Amniotic epithelial cell (primary cell): Measurements from ENCODE around the gene LHFPL6.

ENCODE experiments used
- DNase-seq: peaks from one replicate; pipeline ENCODE4 v3.0.0-alpha.2; 2010; ENCODE audit warnings: low read depth

LHFPL6 gene

DNA sequence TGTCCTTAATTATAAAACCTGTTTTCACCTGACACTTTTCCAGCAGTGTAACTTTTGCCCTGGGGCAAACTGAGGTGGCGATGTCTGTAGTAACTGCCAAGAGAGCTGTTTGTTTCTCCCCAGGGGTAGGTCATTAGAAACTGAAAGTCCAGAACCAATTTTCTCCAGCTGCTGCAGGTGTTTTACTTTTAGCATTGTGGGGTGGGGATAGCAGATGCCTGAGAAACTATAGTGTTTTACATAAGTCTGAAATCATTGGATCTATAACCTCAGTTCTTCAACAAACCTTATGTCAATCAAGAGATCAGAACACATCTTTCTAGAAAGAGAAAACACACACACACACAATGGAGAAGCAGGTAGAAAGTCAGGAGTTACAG, 92.7 kb downstream of the LHFPL6 start:
- DNase-seq = no peak

DNA sequence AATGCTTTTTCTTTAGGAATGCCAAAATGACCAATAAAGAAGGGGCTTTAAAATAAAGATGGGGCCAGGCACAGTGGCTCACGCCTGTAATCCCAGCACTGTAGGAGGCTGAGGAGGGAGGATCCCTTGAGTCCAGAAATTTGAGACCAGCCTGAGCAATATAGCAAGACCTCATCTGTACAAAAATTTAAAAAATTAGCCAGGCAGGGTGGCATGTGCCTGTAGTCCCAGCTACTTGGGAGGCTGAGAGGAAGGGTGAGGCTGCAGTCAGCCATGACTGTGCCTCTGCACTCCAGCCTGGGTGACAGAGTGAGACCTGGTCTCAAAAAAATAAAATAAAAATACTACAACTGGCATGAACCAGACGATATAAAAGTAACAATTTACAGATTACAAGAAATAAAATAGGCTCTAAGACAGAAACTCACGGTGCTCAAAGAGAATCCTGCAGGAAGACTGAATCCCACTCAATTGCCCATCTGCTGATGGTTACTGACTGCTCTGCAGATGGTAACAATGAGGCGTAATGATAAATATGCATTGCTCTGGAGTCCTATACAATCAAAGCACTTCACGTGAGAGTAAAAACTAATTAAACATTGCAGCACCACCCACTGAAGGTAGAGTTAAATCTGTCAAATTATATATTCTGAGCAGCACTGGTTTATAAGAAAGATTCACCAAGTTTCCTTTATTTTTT, 93.2 kb downstream of the LHFPL6 start:
- DNase-seq = no peak

DNA sequence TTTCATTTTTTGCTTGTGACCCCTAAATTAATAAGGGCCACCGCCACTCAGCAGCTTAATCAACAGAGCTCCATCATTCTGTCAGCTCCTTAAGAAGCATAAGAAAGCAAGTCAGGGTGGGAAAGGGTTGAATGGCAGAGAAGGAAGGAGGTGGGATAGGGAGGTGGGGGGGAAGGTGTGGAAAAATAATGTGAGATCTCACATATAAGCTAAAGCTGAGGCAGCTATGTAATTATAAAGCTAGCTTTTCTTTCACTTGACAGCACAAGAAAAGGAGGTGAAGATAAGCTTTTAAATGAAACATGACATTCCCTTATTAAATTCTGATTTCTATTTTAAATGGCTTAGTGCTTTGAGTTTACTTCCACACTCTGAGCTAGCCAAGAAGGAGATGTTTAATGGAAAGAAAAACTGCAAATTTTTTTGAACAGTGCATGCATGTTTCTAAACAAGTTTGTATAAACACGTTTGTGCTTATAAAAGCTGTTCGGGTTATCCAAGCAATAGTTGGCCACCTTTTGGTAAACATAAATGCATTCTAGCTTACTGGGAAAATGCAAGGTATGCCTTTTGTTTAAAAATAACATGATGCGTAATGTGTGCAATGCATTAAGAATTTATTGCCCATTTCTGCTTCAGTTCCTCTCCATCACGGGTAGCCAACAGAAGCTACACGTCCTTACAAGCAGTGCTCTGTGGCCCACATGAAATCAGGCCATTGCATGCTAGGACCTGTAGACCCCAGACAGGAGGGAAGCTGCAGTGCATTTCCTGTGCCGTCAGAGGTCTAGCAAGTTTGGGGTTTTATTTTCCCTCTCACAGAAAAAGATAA, 96.2 kb downstream of the LHFPL6 start:
- DNase-seq = peak; percentile 15

DNA sequence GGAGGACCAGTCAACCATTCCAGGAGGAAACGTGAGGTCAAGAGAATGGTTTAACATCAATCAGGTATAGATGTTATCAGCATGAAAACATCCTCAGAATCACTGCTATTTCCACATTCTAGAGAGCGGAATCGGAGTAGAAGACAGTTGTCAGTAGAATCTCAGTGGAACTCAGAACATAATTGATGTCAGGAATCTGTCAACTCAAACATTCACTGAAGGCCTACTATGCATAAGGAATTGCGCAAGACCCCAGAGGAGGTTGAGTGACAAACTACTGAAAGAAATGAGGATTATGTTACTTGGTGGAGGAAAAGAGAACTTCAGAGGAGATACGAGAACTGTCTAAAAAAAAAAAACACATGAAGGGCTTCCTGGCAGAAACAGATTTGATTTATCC, 97.8 kb downstream of the LHFPL6 start:
- DNase-seq = peak; percentile 2

DNA sequence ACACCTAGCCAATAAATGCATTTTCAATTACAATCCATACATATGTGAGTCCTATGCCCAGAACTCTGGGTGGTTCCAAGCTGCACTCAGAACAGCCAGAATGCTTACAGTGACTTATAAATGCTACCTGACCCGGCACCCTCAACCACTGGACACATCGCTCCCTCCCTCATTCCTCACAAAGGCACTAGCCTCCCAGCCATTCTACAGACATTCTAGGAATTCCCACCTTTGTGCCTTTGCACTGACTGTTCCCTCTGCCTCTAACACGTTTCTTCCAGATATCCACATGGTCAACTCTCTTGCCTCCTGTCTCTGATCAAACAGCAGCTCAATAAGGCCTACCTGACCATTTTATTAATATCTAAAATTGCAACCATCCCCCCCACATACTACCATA, 99.9 kb downstream of the LHFPL6 start:
- no peak for DNase-seq

DNA sequence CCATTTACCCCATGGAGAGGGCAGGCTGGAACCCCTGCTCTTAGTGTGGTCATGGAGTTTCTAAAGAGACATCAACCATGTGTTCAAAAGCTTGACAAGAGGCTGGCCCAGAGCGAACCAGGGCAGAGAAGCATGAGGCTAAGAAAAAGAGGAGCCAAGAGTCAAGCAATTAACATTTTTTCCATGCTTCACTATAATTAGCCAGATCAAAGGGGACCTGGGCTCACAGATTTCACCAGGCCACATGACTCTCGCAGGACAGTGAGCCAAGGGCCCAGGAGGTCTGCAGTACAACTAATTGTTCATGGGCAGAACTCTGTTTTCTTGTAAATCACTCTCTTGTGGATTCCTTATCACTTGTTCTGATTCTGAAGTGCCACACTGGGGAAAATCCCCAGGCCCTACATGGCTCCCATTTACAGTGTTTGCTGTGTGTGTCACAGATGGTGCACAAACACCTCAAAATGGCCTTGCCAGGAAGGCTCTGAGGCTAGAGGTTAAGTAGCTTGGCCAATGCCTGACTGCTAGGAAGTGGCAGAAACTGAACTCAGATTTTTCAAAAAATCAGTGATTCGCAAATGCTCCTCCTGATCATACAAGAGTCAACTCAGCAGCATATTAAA, 101.2 kb downstream of the LHFPL6 start:
- DNase-seq = no peak

DNA sequence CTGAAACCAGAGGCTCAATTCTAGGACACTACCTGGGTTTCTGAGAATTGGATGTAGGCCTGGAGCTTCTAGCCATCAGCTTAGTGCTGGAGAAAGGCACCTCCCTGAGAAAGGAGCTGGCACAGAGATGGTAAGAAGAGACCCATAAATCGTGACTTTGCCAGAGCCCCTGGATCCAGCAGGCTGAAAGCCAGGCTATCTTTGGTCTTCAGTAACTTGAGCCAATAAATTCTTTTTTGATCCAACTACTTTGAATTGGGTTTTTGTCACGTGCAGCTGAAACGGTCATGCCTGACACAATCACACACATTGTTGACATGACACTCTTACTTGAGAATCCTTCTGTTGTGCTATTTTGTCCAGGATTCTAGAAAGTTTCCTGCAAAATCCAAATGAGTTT, 103.4 kb downstream of the LHFPL6 start:
- DNase-seq = no peak

DNA sequence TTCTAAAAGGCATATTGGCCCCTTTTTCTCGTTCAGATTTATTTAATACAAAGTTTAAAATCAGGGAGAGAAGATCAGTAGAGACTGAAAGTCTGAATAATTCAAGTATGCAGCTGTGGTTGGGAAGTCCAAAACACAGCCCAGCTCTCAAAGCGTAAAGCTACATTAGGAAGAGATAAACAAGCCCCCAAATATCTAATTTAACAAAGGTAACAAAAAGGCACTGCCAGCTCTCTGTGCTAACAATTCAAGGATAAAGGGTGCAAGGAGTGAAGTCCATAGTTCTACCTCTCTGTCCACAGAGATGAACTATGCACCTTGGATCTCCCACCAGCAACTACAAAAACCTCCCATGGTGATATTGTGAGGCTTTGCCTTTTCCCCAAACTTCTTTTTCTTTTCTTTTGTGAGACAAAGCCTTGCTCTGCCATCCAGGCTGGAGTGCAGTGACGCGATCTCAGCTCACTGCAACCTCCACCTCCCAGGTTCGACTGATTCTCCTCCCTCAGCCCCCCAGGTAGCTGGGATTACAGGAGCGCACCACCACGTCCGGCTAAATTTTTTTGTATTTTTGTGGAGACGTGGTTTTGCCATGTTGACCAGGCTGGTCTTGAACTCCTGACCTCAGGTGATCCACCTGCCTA, 104.4 kb downstream of the LHFPL6 start:
- no peak for DNase-seq

DNA sequence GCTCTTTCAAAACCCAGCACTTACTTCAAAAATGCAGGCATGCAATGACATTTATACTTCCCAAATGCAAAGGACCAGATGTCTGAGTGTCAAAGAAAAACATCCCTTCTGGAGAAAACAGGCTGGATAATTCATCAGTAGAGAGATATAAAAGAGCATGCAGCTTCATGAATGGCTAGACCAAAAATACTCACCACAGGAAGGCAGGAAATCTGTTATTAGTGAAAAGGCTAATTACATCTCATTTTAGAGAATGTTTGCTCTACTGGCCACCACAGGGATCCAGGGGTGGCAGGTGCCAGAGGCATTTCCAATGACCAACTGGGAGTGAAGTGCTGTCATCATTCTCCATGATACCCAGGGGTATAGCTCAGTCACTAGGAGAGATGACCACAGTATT, 106.5 kb downstream of the LHFPL6 start:
- DNase-seq = no peak

DNA sequence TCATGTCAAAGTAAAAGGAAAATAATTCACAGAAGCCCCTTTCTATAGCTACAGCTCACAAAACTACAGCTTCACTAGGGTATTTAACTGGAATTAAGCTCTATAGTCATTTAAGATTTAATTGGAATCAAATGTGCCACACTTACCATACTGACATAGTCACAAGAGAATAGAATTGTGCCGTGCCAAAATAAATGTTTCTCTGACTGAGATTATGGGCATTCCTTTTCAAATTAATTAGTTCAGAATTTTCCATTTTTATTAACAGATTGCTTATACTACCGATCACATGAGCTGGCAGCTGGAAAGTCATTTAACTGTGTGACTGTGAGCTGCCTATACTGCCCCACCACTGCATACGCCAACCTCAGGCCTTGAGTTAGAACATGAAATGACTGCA, 108.4 kb downstream of the LHFPL6 start:
- no peak for DNase-seq

DNA sequence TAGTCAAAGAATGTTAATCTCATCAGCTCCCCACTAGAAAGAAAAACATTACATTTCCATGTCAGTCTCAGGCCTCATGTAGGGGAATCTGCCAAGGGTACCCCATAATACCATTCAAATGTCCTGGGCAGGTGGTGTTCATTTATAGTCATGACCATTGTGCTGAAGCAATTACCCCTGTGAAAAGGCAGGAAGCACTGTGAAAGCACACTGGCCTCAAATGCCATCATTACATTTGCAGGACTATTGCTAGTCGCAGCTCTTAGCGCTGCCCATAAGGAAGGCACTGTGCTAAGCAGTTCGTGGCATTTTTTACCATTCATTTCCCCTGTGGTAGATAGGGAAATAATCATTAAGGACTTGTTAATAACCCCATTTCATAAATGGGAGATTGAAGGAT, 109.0 kb downstream of the LHFPL6 start:
- DNase-seq = no peak

DNA sequence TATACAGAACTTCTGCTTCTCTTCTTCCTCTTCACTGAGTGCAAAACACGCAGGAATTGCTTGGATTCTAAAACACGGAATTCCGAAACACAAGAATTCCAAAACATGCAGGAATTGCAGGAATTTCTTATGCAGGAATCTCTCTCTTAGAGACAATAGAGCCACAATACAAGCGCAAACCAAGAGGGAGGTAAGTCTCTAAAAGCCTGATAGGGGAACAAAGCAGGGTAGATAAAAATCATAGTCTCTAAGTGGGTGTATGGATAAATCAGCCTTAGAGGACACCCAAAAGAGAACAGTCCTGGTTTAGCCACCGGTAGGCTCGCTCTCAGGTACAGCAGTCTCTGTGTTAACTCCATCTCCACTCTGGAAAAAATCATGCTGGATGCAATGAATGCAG, 112.9 kb downstream of the LHFPL6 start:
- DNase-seq = no peak

DNA sequence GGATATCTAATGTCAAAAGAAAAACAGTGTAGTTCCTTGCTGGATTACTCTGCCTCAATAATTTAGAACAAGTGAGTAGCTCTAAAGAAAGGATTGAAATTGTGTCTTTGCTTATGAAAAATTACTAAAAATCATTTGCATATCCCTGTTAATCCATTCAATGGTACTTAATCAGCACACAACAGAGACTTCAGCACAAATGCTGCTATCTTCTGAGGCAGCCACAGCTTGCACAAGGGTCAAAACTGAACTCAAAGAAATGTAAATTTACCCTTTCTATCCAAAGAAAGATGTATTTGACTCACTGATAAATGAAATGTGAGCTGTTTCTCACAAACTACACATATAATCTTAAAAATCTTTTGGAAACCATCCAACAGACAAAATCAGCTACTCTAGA, 116.2 kb downstream of the LHFPL6 start:
- DNase-seq = no peak

DNA sequence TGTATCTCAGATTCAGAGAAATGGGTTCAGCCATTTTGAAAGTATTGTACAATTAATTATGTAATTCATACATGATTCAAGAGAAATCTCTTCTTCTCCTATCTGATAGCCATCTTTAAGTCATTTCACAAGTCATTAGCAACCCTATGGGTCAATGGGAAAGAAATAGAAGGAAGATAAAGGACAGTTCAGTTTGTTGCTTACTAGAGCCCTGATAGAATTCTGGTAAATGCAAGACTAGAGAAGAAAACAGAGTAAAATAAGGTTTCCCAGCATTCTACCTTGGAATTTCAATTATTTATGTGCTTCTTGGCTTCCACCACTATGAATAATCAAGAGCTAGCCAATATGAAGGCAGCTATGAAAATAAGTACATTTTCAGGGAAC, 117.7 kb downstream of the LHFPL6 start:
- no peak for DNase-seq

DNA sequence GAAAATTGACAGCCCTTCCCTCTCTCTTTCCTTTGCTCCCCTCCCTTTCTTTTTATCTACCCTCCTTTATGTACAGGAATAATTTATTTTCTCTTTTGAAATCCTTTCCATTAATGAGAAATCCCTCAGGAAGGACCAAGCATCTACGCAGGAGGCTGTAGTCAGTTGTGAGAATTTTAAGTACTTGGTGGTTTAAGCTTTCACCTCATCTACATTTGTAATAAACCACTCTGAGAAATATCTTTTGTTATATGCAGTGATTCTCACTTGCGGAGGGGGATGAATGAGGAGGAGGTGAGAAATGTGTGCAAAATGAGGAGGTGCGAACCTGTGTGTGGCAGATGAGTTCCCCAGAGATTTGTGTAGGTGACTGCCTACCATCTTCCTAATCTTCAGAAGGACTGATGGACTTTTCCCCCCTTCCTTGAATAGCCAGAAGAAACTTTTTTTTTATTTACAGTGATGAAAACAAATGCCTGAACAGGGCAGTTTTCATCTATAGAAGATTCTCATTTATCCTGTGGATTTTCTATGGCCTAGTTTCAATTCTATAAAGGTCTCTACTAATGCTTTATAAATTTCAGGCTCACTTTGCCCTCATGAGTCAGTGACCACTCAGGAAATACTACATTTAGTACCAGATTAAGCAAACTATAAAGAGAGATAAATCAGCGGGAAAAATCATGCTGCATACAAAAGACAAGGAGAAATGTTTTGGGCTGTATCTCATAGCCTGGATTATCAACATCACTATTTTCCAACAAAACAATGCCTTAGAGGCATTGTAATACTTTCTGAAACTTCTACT, 118.3 kb downstream of the LHFPL6 start:
- peak; percentile 83 for DNase-seq

DNA sequence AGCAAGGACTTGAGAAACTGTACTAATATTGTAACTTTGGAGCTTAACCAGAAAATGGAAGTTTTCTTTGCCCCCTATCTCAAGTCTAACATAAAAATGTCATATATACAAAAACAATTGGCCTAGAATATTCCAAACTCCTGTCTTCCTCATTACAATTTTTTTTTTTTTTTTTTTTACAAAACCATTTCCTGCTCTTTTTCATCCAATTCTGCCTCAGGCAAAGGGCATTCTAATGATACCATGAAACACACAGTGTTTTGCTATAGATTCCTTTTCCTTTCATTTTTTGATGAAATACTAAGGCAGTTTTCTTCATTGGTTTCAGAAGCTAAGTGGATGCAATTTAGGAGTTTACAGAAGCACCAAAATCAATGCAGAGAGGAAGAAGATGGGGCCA, 119.7 kb downstream of the LHFPL6 start:
- DNase-seq = no peak

DNA sequence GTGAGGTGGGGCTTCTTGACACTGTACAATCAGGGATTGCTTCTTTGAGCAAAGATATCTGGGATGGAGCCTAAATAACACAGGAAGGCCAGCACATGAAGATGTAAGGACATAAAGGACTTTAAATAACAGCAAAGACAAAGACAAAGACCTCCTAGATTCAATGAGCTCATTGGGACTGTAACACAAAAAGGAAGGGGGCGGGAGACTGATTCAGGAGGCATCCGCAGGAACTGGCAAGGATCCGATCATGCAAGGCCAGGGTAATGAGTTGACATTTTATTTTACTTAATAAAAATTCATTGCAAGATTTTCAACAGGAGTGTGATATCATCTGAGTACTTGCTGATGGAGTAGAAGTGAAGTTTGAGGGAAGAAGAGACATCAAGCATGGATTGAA, 121.5 kb downstream of the LHFPL6 start:
- no peak for DNase-seq

DNA sequence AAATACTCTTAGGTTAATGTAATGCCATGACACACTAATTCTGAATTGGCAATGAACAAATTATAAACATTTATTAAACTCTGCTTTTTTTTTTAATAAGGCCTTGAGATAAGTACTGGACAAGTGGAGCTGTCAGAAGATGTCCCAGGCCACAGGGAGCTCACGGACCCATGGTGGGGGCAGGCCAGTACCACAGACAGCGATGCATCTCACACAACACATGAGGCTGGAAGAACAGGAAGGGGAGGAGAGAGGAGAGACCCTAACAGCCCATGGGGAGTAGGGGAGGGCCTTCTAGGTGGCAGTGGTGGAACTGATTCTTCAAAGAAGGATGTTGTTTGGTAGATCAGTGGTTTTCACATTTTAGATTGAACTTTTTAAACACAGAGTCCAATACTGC, 128.4 kb downstream of the LHFPL6 start:
- DNase-seq = no peak

DNA sequence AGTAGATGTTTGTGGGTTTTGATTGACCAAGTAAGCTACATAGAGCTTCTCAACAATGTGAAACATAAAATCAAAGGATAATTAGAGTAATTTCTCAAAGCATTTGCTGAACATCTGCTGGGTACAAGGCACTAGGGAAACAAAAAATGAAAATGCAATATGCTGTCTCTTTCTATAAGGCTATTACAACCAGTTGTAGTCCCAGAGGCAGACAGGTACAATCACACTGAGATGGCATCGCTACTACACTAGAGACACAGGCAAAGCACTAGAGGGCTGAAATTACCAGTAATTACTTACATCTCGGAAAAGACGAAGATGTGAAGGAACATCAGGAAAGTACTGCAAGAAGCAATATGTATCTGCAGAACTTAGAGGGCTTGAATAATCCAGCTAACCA, 133.3 kb downstream of the LHFPL6 start:
- no peak for DNase-seq

DNA sequence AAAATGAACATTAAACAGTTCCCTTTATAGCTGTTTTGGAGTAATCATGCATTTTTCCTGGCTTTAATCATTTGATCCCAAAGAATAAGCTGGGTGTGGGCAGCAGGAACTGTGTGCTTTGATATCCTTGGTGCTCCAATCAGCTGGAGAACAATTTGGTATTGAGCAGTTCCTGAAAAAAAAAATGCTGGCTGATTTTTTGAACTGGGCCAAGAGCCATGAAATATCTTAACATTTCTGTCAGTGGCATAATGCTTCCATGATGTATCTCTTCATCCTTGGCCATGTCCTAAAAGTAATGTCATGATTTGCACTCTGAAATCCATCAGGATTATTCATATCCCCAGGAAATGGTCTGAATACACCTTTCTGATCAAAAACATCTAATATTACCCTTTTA, 134.7 kb downstream of the LHFPL6 start:
- no peak for DNase-seq

DNA sequence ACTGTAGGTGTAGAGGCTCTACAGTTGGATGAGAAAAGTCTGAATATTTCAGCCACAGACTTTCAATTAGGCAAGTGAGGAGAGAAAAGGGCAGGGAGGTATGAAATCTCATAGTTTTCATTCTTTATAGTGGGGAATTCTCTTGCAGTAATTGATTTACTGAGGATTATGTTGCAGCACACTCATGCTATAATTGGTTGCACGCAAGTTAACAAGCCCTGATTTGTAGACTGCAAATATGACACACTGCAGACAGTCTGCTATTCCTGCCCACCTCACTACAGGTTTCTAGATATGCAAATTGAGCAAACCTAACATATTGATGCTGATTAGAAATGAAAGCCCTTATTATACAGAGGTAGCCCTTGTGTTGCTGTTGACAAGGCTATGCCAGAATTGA, 139.4 kb downstream of the LHFPL6 start:
- DNase-seq = no peak

DNA sequence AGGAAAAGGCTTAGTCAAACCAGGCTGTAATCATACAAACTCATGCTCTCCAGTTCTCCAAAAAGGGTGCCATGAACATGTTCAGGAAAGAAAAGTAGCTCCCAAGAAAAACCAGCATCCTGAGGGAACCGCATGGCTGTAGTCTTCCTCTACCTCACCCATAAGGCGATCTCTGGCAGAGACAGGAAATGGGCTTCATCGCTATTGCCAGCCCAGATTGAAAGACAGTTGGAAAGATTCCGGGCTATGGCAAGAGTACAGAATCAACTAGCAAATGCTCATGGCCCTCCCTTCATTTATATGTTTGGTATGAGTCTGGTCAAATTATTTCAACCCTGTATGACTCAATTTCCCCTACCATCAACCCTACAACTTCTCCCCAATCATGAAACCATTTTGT, 140.1 kb downstream of the LHFPL6 start:
- no peak for DNase-seq
